ENCODE measurements around the gene CYBRD1.
"Not testable (repeated sequence)": the region's sequence is repeated elsewhere in the genome, so short reads cannot be mapped to it uniquely, and the experiment has no call there.

The CYBRD1 gene

GRCh38 chr2:171533331-171533730 is 11.1 kb downstream of the CYBRD1 start:
- H3K4me3 ChIP-seq (replicated peaks in 1 of 2; ENCODE audit: low read depth in 2 of 2, low read length in 2 of 2): no peak overlapping the region
- DNase-seq (ENCODE audit: low read depth in 2 of 2): no peak
- TF ChIP-seq, protein P1, sequence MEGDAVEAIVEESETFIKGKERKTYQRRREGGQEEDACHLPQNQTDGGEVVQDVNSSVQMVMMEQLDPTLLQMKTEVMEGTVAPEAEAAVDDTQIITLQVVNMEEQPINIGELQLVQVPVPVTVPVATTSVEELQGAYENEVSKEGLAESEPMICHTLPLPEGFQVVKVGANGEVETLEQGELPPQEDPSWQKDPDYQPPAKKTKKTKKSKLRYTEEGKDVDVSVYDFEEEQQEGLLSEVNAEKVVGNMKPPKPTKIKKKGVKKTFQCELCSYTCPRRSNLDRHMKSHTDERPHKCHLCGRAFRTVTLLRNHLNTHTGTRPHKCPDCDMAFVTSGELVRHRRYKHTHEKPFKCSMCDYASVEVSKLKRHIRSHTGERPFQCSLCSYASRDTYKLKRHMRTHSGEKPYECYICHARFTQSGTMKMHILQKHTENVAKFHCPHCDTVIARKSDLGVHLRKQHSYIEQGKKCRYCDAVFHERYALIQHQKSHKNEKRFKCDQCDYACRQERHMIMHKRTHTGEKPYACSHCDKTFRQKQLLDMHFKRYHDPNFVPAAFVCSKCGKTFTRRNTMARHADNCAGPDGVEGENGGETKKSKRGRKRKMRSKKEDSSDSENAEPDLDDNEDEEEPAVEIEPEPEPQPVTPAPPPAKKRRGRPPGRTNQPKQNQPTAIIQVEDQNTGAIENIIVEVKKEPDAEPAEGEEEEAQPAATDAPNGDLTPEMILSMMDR (IDR thresholded peaks at IDR 0.05; ENCODE audit: low read depth, low read length): no peak

GRCh38 chr2:171535528-171535927 is 13.3 kb downstream of the CYBRD1 start:
- DNase-seq (ENCODE audit: low read depth in 2 of 2); H3K4me3 ChIP-seq (replicated peaks in 1 of 2; ENCODE audit: low read depth in 2 of 2, low read length in 2 of 2): not testable (repeated sequence)

- TF ChIP-seq, protein P1 (IDR thresholded peaks at IDR 0.05; ENCODE audit: low read depth, low read length): no peak
- no peak for DNase-seq (ENCODE audit: low read depth in 2 of 2)
- no peak overlapping the region for H3K4me3 ChIP-seq (replicated peaks in 1 of 2; ENCODE audit: low read depth in 2 of 2, low read length in 2 of 2)
Observed at GRCh38 chr2:171540437-171540836, 18.2 kb downstream of the CYBRD1 start.

DNA sequence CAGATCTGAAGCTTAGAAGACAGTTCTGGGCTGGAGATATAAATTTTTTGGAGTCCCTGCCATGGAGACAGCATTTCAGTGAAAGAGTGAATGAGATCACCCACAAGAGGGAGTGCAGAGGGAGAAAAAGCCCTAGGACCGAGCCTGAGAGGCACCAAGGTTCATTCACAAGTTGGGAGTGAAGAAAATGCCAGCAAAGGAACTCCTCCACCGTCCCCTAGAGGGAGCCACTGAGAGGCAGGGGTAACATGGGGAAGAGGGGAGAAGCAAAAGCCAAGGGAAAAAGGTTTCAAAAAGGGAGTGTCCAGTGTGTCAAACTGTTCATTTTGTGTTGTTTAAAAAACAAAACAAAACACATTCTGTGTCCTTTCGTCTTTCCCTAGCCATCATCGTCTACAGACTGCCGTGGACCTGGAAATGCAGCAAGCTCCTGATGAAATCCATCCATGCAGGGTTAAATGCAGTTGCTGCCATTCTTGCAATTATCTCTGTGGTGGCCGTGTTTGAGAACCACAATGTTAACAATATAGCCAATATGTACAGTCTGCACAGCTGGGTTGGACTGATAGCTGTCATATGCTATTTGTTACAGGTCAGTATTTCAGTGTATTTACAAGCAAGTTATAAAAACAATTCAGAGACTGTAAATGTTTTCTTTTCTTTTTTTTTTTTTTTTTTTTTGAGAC is 19.1 kb downstream of the CYBRD1 start:
- H3K4me3 ChIP-seq (replicated peaks in 1 of 2; ENCODE audit: low read depth in 2 of 2, low read length in 2 of 2): no peak overlapping the region
- TF ChIP-seq, protein P1 (IDR thresholded peaks at IDR 0.05; ENCODE audit: low read depth, low read length): peak; percentile 58
- no peak for DNase-seq (ENCODE audit: low read depth in 2 of 2)

DNA sequence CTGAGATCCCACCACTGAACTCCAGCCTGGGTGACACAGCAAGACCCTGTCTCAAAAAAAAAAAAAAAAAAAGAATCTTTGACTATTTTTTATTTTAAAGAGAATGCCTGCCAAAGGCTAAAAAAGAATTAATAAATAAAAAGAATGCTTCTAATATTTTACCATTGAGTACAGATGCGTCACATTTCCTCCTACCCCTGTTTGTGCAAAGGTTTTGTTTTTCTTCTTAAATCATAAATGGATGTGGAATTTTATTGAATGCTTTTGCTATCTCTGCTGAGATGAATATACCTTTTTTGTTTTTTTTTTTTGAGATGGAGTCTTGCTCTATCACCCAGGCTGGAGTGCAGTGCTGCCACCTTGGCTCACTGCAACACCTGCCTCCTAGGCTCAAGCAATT is 22.8 kb downstream of the CYBRD1 start:
- H3K4me3 ChIP-seq (replicated peaks in 1 of 2; ENCODE audit: low read depth in 2 of 2, low read length in 2 of 2): no peak overlapping the region
- TF ChIP-seq, protein P1 (IDR thresholded peaks at IDR 0.05; ENCODE audit: low read depth, low read length): no peak

DNA sequence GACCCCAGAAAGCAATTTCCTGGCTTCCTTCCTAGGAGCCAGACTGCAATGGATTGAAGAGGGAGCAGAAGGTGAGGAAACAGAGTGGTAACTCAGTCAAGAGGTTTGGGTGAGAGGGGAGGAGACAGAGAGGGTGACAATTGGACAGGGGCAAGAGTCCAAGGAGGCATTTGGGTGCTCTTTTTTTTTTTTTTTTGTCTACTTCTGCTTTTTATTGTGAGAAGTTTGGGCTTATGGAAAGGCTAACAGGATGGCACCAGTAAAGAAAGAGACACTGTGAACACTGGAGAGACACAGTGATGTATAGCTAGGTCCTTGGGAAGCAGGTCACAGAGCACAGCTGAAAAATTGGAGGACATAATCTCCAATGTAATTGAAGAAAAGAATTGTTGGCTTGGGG is 25.0 kb downstream of the CYBRD1 start:
- TF ChIP-seq, protein P1 (IDR thresholded peaks at IDR 0.05; ENCODE audit: low read depth, low read length): no peak
- no peak overlapping the region for H3K4me3 ChIP-seq (replicated peaks in 1 of 2; ENCODE audit: low read depth in 2 of 2, low read length in 2 of 2)
- no peak for DNase-seq (ENCODE audit: low read depth in 2 of 2)

More for the DNA sequence above, 22.8 kb downstream of the CYBRD1 start:
- DNase-seq (ENCODE audit: low read depth in 2 of 2): peak in 1 of 2 donors; percentile 62

- H3K4me3 ChIP-seq (replicated peaks in 1 of 2; ENCODE audit: low read depth in 2 of 2, low read length in 2 of 2): no peak overlapping the region
- peak in 1 of 2 donors; percentile 40 for DNase-seq (ENCODE audit: low read depth in 2 of 2)
- TF ChIP-seq, protein P1 (IDR thresholded peaks at IDR 0.05; ENCODE audit: low read depth, low read length): no peak
Observed at GRCh38 chr2:171547720-171548119, 25.4 kb downstream of the CYBRD1 start.
